Endometrial microvascular endothelial cells (primary cell): ENCODE results near the gene FMN1. TPM values are rescaled to one million over a fixed set of nuclear protein-coding genes. Genes with fewer than 3 reads are reported as not detected.

ENCODE experiments used
- in situ Hi-C: cut with HindIII; loops from 2 replicates; pipeline ENCODE4 v1.10.0; 2017; ENCODE audit warnings: low sequenced_read_pairs, low pct_unique_long_range_greater_than_20kb; ENCODE audit errors: inconsistent ontology term
- total RNA-seq: library from RNA; depleted of rRNA; stranded (reverse); fragments of >200 nt; gene quantifications from one replicate; pipeline ENCODE4 v1.2.3, GENCODE V29; 2015; ENCODE audit errors: inconsistent ontology term

The FMN1 gene
- total RNA-seq, 1 donor from 2014 or later: 0.65 TPM

GRCh38 chr15:33104212-33104611 is 90.3 kb downstream of the FMN1 start:
- in situ Hi-C loops: no loop called here

- in situ Hi-C loops: no loop called here
Measured at GRCh38 chr15:33101036-33101435, 93.5 kb downstream of the FMN1 start.

- in situ Hi-C loops: no loop called here
Measured at GRCh38 chr15:33100314-33100713, 94.2 kb downstream of the FMN1 start.

GRCh38 chr15:33099739-33100138 is 94.8 kb downstream of the FMN1 start:
- in situ Hi-C loops: no loop called here

- in situ Hi-C loops: no loop called here
Measured at GRCh38 chr15:33099213-33099612, 95.3 kb downstream of the FMN1 start.

- in situ Hi-C loops: no loop called here
Measured at GRCh38 chr15:33098094-33099058, 96.1 kb downstream of the FMN1 start.

- in situ Hi-C loops: no loop called here
Measured at GRCh38 chr15:33096134-33096533, 98.4 kb downstream of the FMN1 start.

- in situ Hi-C loops: no loop called here
Measured at GRCh38 chr15:33095641-33096040, 98.9 kb downstream of the FMN1 start.

- in situ Hi-C loops: no loop called here
Measured at GRCh38 chr15:33094336-33094735, 100.2 kb downstream of the FMN1 start.

- in situ Hi-C loops: no loop called here
Measured at GRCh38 chr15:33093222-33093621, 101.3 kb downstream of the FMN1 start.

GRCh38 chr15:33091983-33092693 is 102.4 kb downstream of the FMN1 start:
- in situ Hi-C loops: no loop called here

GRCh38 chr15:33089878-33090757 is 104.4 kb downstream of the FMN1 start:
- in situ Hi-C loops: no loop called here

GRCh38 chr15:33089165-33089877 is 105.2 kb downstream of the FMN1 start:
- in situ Hi-C loops: no loop called here

GRCh38 chr15:33086500-33087121 is 107.9 kb downstream of the FMN1 start:
- in situ Hi-C loops: no loop called here

GRCh38 chr15:33084661-33085060 is 109.9 kb downstream of the FMN1 start:
- in situ Hi-C loops: no loop called here

- in situ Hi-C loops: no loop called here
Measured at GRCh38 chr15:33083232-33084081, 111.1 kb downstream of the FMN1 start.

GRCh38 chr15:33080006-33080405 is 114.5 kb downstream of the FMN1 start:
- in situ Hi-C loops: no loop called here
